Measurements from ENCODE around the gene MAP7D1. TPM values are rescaled to one million over a fixed set of nuclear protein-coding genes. Genes with fewer than 3 reads are reported as not detected.

MAP7D1 gene
- total RNA-seq, 1 experiment from 2014 or later, result 49.9 TPM

DNA sequence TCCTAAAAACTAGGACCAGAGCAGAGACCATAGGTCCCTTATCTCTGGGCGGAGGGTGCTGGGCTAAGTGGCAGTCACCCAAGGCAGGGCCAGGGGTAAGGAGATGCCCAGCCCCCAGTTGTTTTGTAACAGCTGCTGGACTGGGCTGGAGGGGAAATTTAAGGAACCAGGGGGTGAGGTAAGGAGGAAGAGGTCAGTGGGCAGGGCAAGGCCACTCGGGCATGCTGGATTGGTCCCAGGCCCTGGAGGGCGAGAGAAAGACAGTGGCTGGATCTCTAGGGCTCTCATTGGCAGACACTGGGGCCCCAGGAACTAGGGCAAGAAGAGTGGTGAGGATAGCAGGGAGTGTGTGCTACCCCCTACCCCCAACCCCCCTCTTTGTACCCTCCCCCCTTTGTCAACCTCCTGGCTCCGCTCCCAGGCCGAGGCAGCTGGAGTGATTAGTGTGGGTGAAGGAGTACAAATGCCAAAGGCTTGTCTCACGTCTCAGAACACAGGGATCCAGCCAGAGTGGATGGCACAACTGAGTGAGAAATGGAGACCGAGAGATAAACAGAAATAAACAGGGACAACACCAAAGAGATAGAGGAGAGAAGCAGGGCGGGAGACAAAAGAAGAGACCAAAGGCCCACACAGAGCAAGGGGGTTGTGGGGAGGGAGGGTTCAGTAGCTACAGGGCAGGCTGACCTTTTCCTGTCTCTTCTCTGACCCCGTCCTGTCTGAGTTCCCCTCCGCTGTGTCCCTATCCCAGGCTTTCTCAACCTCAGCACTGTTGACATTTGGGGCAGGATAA, 47.8 kb downstream of the MAP7D1 start:
- H3K23me2 ChIP-seq (ENCODE audit: insufficient read length, low read depth, low read length, poor library complexity, severe bottlenecking), result no peaks in the 10 kb centered on the region
- H2BK15ac ChIP-seq (ENCODE audit: low read depth, low read length), result no peak overlapping the region
- no peak overlapping the region for H2BK120ac ChIP-seq (ENCODE audit: low read depth, low read length, poor library complexity, severe bottlenecking)
- Mint-ChIP-seq H3K4me1 (peaks cover 12 to 18% of the 10 kb centered on the region in 2 experiments), H3K27me3 (ENCODE audit: low read depth) (no peaks in the 10 kb centered on the region; the same call in 1 of the 2 replicates), H3K36me3 (ENCODE audit: insufficient read depth in 1 of 3, low read depth in 3 of 3) (no peaks in the 10 kb centered on the region), H3K27ac (peak overlapping the region in 2 of 3 experiments; percentile 66 to 75; a peak in 3 of 7 replicates), H3K9me3 (no peaks in the 10 kb centered on the region), H3K4me3 (no peak overlapping the region; a peak in 1 of 5 replicates)
- no peaks in the 10 kb centered on the region for H4K20me1 ChIP-seq (ENCODE audit: control insufficient read depth, insufficient read depth, insufficient read length)
- H3K23ac ChIP-seq (ENCODE audit: insufficient read length, low read depth, low read length), result no peak overlapping the region
- no peak overlapping the region for H3K9ac ChIP-seq (ENCODE audit: extremely low read depth, insufficient read length, low read length)
- no peak overlapping the region for H2BK20ac ChIP-seq (ENCODE audit: low read depth, low read length, poor library complexity, severe bottlenecking)
- H3K27me3 ChIP-seq (ENCODE audit: insufficient read depth, low read length), result no peaks in the 10 kb centered on the region
- peak overlapping the region; percentile 57 for H4K5ac ChIP-seq (ENCODE audit: insufficient read length, low read depth, low read length)
- H3K4ac ChIP-seq (ENCODE audit: low read depth, low read length), result no peak overlapping the region
- no peak overlapping the region for H4K8ac ChIP-seq (replicated peaks; ENCODE audit: insufficient read length, low read depth, low read length)
- WGBS (ENCODE audit: extremely low coverage, insufficient read length, low lambda C conversion rate), result no CpG with 5 or more reads among the region's 10 CpGs
- H3T11ph ChIP-seq (ENCODE audit: low read length), result no peak overlapping the region
- H3K79me2 ChIP-seq (ENCODE audit: insufficient read depth, low read length), result no peaks in the 10 kb centered on the region
- H2BK5ac ChIP-seq (ENCODE audit: insufficient read length, low read length), result no peak overlapping the region
- H3K14ac ChIP-seq (ENCODE audit: insufficient read depth, low read length), result no peak overlapping the region
- no peaks in the 10 kb centered on the region for H3K9me3 ChIP-seq (ENCODE audit: control insufficient read depth, low read depth, low read length)
- H2AFZ ChIP-seq (ENCODE audit: low read length), result peak overlapping the region; percentile 36
- DNase-seq, result peak; percentile 43
- H2BK12ac ChIP-seq (ENCODE audit: insufficient read length, low read depth, low read length), result no peak overlapping the region
- H3K4me2 ChIP-seq (ENCODE audit: insufficient read depth, insufficient read length, low read length), result no peak overlapping the region
- no peak overlapping the region for H4K91ac ChIP-seq (ENCODE audit: insufficient read length, low read depth, low read length)
- no peak overlapping the region for H3K18ac ChIP-seq (ENCODE audit: insufficient read length, low read depth, low read length)
- no peak for TF ChIP-seq CTCF (conservative IDR thresholded peaks at IDR 0.05)
- no peak overlapping the region for H3K27ac ChIP-seq (ENCODE audit: insufficient read length, low read depth, low read length)
- H3K4me1 ChIP-seq (ENCODE audit: insufficient read depth, low read length), result no peaks in the 10 kb centered on the region; the same call in 1 of the 2 replicates
- H3K56ac ChIP-seq (ENCODE audit: insufficient read length, low read depth, low read length), result no peak overlapping the region
- H2AK5ac ChIP-seq (ENCODE audit: insufficient read length, low read length), result no peak overlapping the region
- H3K79me1 ChIP-seq (ENCODE audit: insufficient read depth, low read depth, low read length, poor library complexity, severe bottlenecking), result no peaks in the 10 kb centered on the region
